Measurements from ENCODE around the gene VPS13D.

DNA sequence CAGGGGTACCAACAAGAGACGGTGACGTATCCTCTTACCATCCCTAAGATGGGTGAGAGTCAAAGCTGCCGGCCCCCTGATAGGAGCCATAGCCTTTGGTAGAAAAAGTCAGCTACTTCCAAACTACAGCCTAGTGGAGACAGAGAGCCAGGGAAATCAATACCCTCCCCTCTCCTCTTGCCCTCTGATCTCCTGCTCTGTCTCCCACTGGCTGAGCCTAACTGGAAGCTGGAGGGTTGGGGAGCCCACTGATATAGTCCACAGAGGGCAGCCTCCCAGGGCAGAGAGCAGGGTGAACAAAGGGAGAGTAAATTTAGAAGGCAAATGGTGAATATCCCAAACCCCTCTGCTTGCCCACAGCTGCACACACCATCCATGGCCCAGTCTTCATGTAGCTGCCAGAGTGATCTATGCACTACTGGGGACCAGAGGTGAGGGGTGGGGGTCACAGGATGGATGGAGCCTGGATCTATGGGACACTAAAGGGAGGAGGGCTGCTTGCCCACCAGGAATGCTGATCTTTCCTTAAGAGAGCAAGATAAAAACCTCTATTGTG lies 308.2 kb downstream of the VPS13D start:
- TF ChIP-seq, protein P1, sequence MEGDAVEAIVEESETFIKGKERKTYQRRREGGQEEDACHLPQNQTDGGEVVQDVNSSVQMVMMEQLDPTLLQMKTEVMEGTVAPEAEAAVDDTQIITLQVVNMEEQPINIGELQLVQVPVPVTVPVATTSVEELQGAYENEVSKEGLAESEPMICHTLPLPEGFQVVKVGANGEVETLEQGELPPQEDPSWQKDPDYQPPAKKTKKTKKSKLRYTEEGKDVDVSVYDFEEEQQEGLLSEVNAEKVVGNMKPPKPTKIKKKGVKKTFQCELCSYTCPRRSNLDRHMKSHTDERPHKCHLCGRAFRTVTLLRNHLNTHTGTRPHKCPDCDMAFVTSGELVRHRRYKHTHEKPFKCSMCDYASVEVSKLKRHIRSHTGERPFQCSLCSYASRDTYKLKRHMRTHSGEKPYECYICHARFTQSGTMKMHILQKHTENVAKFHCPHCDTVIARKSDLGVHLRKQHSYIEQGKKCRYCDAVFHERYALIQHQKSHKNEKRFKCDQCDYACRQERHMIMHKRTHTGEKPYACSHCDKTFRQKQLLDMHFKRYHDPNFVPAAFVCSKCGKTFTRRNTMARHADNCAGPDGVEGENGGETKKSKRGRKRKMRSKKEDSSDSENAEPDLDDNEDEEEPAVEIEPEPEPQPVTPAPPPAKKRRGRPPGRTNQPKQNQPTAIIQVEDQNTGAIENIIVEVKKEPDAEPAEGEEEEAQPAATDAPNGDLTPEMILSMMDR (conservative IDR thresholded peaks at IDR 0.05 in 1 of 2, IDR thresholded peaks at IDR 0.05 in 1 of 2; ENCODE audit: extremely low read depth in 1 of 2, insufficient read depth in 1 of 2, low read depth in 1 of 2, low read length in 2 of 2) = no peak
- no peak for TF ChIP-seq EZH2 (IDR thresholded peaks at IDR 0.05; ENCODE audit: borderline replicate concordance, low read length)

All from mammary epithelial cell (primary cell).